Aorta (tissue), 5 donors: ENCODE results near the gene PDK2. TPM values are rescaled to one million over a fixed set of nuclear protein-coding genes. Genes with fewer than 3 reads are reported as not detected.

Experiments used
- ATAC-seq: fragments of 200-7000 bp; cut with Tn5 transposase; one replicate; pipeline ENCODE4 v1.9.1; 2022; ENCODE audit warnings: moderate library complexity; ENCODE audit not compliant: low FRiP score
- DNase-seq, 2 donors: peaks; one replicate each; pipeline ENCODE4 v3.0.0-alpha.2; 2020
- H3K27ac ChIP-seq, 2 donors: one replicate each; pipeline ENCODE4 v1.5.1; 2013; ENCODE audit warnings: low read length in 2 of 2, mild to moderate bottlenecking in 2 of 2, moderate library complexity in 2 of 2, control low read depth in 1 of 2, inconsistent platforms in 1 of 2, low read depth in 1 of 2
- H3K27me3 ChIP-seq, 2 donors: one replicate each; pipeline ENCODE4 v1.6.1; 2013; ENCODE audit warnings: control low read depth in 1 of 2, low read length in 1 of 2, mild to moderate bottlenecking in 1 of 2, moderate library complexity in 1 of 2; ENCODE audit not compliant: insufficient read depth in 2 of 2, control insufficient read depth in 1 of 2
- H3K36me3 ChIP-seq, 2 donors: one replicate each; pipeline ENCODE4 v1.6.1; 2013; ENCODE audit warnings: control low read depth in 1 of 2, low read length in 1 of 2, mild to moderate bottlenecking in 1 of 2; ENCODE audit not compliant: insufficient read depth in 2 of 2, control insufficient read depth in 1 of 2
- H3K4me1 ChIP-seq, 2 donors: one replicate each; pipeline ENCODE4 v1.6.1; 2013; ENCODE audit warnings: low read length in 2 of 2, control low read depth in 1 of 2, mild to moderate bottlenecking in 1 of 2, moderate library complexity in 1 of 2; ENCODE audit not compliant: insufficient read depth in 2 of 2, control insufficient read depth in 1 of 2
- H3K4me3 ChIP-seq, 2 donors: one replicate each; pipeline ENCODE4 v1.5.1; 2013; ENCODE audit warnings: low read length in 2 of 2, control low read depth in 1 of 2, mild to moderate bottlenecking in 1 of 2
- H3K9me3 ChIP-seq: one replicate; pipeline ENCODE4 v1.6.1; 2013; ENCODE audit warnings: mild to moderate bottlenecking, low read length; ENCODE audit not compliant: control insufficient read depth
- WGBS, 2 donors: extraction: QIAGEN DNeasy Blood & Tissue Kit; methylation state at CpG; one replicate each; pipeline ENCODE4 v1.1.7; 2013; 5-methylcytosine and 5-hydroxymethylcytosine counted together
- intact Hi-C, 2 donors: fragments of 100-400 bp; cut with DNase I; formaldehyde crosslinking; loops; one replicate each; pipeline versions ENCODE4 v1.14.2 to v1.15.0; 2022
- polyA plus RNA-seq, 2 donors: library from polyadenylated mRNA; stranded (reverse); fragments of 200-250 nt; gene quantifications; one replicate each; pipeline ENCODE4 v1.2.3, GENCODE V29; 2013
- total RNA-seq, 2 donors: library from RNA; stranded (reverse); fragmentation: NEBNext Ultra II Directional; extraction: Animal tissue kit (Norgen Biotek cat#: 25700); gene quantifications; one replicate each; pipeline ENCODE4 v1.2.1, GENCODE V29; 2021
- donor health status: healthy with polysubstance abuse.
- donor health status: Bipolar disorder and iron deficiency.
- donor health status: DM: no; HTN: no; CAD: no.
- donor health status: DM: no; HTN: no; CAD: no.
- donor health status: DM: yes; HTN: yes; CAD: no.

The PDK2 gene
- total and polyA plus RNA-seq, 4 donors = 15.0 to 45.8 (median 41.1) TPM

DNA sequence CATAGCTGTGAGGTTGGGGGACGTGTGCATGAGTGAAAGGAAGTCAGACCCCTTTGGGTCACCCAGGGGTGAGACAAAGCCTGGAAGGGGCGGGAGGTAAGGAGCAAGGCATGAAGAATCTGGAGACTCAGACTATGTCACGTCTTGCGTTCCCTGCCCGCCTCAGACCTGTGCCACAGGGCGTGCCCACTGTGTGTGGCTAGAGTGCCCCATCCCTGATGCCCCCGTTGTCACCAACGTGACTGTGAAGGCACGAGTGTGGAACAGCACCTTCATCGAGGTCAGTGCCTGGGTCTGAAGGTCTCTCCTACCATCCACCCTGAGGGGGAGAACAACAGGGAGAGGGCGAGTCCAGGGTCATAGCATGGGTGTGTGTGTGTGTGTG, 15.1 kb upstream of the PDK2 start:
- peak overlapping the region in 1 of 2 donors; percentile 13 for H3K27ac ChIP-seq
- H3K4me3 ChIP-seq = no peak overlapping the region
- peaks cover 3 to 22% of the 10 kb centered on the region in 2 donors for H3K36me3 ChIP-seq
- intact Hi-C loops = loop anchor here in 1 of 2 donors (10.0 kb wide), 1 partner anchor 515 kb away; no protein-coding TSS in a partner anchor
- WGBS, 2 donors = 54 to 62% methylated on average over 11 of the region's 11 CpGs
- ATAC-seq (no peak), DNase-seq (peak; percentile 32 to 70)
- no peaks in the 10 kb centered on the region for H3K27me3 ChIP-seq
- H3K9me3 ChIP-seq = no peaks in the 10 kb centered on the region
- H3K4me1 ChIP-seq = no peaks in the 10 kb centered on the region

DNA sequence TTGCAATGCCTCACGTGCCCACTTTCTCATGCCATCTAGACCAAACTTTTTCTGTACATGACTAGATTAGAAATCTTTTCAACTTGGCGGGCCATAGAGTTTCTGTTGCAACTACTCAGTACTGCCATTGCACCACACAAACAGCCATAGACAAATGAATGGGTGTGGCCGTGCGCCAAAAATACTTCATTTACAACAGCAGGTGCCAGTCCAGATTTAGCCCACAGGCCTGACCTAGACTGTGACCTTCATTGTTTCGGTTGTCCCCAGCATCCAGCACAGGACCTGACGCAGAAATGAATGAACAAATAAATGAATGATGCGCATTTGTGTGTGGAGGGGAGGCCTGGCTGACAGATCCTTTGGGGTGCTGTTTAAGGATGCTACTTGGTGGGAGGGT, 14.3 kb upstream of the PDK2 start:
- no peaks in the 10 kb centered on the region for H3K27me3 ChIP-seq
- H3K9me3 ChIP-seq = no peaks in the 10 kb centered on the region
- H3K4me1 ChIP-seq = no peaks in the 10 kb centered on the region
- 58 to 63% methylated on average over 7 of the region's 7 CpGs for WGBS, 2 donors
- DNase-seq = peak; percentile 24 to 59
- no peak for ATAC-seq
- intact Hi-C loops = loop anchor here in 1 of 2 donors (10.0 kb wide), 1 partner anchor 516 kb away; no protein-coding TSS in a partner anchor
- peaks cover 2 to 20% of the 10 kb centered on the region in 2 donors for H3K36me3 ChIP-seq
- no peak overlapping the region for H3K4me3 ChIP-seq
- no peak overlapping the region for H3K27ac ChIP-seq

DNA sequence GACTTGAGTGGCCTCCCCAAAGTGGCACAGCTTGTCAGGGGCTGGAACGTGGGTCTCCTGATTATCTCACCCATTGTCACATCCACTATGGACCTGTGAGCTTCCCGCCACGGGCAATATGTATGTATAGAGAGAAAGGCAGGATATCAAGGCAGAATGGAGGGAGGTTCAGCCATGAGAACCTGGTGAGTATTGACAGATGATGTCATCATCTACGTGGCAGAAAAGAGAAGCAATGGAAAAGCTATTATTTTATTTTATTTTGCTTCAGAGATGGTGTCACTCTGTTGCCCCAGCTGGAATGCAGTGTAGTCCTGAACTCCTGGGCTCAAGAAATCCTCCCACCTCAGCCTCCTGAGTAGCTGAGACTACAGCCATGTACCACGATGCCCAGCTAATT, 13.4 kb upstream of the PDK2 start:
- DNase-seq (peak in 1 of 2 donors; percentile 6), ATAC-seq (no peak)
- H3K36me3 ChIP-seq = peaks cover 0 to 20% of the 10 kb centered on the region in 2 donors
- no peaks in the 10 kb centered on the region for H3K9me3 ChIP-seq
- intact Hi-C loops = loop anchor here in 1 of 2 donors (10.0 kb wide), 1 partner anchor 517 kb away; no protein-coding TSS in a partner anchor
- H3K4me1 ChIP-seq = no peaks in the 10 kb centered on the region
- 76 to 77% methylated on average over 5 of the region's 5 CpGs for WGBS, 2 donors
- H3K4me3 ChIP-seq = no peak overlapping the region
- no peak overlapping the region for H3K27ac ChIP-seq
- H3K27me3 ChIP-seq = no peaks in the 10 kb centered on the region

DNA sequence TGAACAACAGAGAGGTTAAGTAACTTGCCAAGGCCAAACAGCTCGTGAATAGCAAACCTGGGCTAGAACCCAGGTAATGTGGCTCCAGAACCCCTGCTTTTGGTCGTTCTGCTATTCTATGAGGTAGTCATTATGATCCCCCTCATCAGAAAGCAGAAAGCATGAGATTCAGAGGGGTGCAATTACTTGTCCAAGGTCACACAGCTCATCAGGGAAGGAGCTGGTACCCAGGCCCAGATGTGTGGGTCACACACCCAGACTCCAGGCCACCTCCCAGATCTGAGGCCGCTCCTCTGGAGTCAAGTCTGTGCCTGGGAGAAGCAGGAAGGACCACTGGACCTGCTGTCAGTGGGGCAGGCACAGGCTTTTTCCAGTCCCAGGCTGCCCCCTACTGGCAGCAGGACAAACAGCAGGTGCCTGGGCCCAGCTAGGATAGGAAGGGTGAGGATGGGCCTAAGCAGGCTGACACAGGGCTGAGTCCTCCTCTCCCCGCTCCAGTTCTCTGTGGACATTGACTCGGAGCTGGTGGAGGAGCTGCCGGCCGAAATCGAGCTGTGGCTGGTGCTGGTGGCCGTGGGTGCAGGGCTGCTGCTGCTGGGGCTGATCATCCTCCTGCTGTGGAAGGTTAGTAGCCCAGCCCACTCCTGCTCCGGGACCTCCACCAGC, 7.8 kb upstream of the PDK2 start:
- H3K4me3 ChIP-seq = no peak overlapping the region
- peak; percentile 79 for ATAC-seq
- H3K27ac ChIP-seq = peak overlapping the region in 1 of 2 donors; percentile 10
- no peaks in the 10 kb centered on the region for H3K27me3 ChIP-seq
- WGBS, 2 donors = 46 to 48% methylated on average over 9 to 10 of the region's 10 CpGs
- H3K9me3 ChIP-seq = no peaks in the 10 kb centered on the region
- H3K36me3 ChIP-seq = peaks cover 0 to 7% of the 10 kb centered on the region in 2 donors
- intact Hi-C loops = loop anchor here in 1 of 2 donors (1.0 to 10.0 kb wide), 2 partner anchors 61 to 523 kb away; no protein-coding TSS in a partner anchor
- peak; percentile 82 to 89 for DNase-seq
- no peaks in the 10 kb centered on the region for H3K4me1 ChIP-seq

DNA sequence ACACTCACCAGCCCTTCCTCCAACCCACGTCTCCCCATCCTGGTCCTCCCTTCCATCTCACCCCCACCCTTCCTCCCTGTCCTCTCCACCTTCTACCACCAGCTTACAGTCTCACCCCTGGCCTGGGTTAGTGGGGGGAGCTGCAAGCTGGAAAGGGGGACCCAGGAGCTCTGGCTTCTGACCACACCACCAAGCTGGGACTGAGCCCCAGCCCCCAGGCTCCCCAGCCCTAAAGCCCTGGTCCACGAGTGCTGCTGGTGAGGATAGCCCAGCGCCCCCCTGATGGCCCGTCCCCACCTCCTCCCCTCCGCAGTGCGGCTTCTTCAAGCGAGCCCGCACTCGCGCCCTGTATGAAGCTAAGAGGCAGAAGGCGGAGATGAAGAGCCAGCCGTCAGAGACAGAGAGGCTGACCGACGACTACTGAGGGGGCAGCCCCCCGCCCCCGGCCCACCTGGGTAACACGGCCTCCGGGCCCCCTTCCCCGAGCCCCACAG, 7.2 kb upstream of the PDK2 start:
- ATAC-seq (no peak), DNase-seq (peak in 1 of 2 donors; percentile 40)
- Histone ChIP-seq H3K36me3 (peaks cover 0 to 7% of the 10 kb centered on the region in 2 donors), H3K27ac (no peak overlapping the region), H3K4me1 (no peaks in the 10 kb centered on the region), H3K4me3 (no peak overlapping the region), H3K9me3 (no peaks in the 10 kb centered on the region), H3K27me3 (no peaks in the 10 kb centered on the region)
- 83 to 85% methylated on average over 18 to 19 of the region's 19 CpGs for WGBS, 2 donors
- intact Hi-C loops = loop anchor here (1.0 to 10.0 kb wide), 3 partner anchors 61 to 523 kb away; no protein-coding TSS in a partner anchor

DNA sequence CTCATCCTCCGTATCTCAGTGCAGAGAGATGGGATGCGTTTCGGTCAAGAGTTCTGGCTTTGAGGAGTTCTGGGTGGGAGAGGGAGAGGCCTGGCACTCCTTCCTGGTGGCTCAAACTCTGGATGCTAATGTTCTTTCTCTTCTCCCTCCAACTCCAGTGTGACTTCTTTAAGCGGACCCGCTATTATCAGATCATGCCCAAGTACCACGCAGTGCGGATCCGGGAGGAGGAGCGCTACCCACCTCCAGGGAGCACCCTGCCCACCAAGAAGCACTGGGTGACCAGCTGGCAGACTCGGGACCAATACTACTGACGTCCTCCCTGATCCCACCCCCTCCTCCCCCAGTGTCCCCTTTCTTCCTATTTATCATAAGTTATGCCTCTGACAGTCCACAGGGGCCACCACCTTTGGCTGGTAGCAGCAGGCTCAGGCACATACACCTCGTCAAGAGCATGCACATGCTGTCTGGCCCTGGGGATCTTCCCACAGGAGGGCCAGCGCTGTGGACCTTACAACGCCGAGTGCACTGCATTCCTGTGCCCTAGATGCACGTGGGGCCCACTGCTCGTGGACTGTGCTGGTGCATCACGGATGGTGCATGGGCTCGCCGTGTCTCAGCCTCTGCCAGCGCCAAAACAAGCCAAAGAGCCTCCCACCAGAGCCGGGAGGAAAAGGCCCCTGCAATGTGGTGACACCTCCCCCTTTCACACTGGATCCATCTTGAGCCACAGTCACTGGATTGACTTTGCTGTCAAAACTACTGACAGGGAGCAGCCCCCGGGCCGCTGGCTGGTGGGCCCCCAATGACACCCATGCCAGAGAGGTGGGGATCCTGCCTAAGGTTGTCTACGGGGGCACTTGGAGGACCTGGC, 6.0 kb upstream of the PDK2 start:
- 71 to 74% methylated on average over 25 of the region's 25 CpGs for WGBS, 2 donors
- no peak overlapping the region for H3K4me3 ChIP-seq
- H3K36me3 ChIP-seq = peaks cover 0 to 7% of the 10 kb centered on the region in 2 donors
- no peak for ATAC-seq
- no peaks in the 10 kb centered on the region for H3K9me3 ChIP-seq
- H3K27me3 ChIP-seq = no peaks in the 10 kb centered on the region
- H3K27ac ChIP-seq = no peak overlapping the region
- DNase-seq = peak in 1 of 2 donors; percentile 39
- intact Hi-C loops = loop anchor here (2.0 to 10.0 kb wide), 2 partner anchors 62 to 524 kb away; no protein-coding TSS in a partner anchor
- no peaks in the 10 kb centered on the region for H3K4me1 ChIP-seq

DNA sequence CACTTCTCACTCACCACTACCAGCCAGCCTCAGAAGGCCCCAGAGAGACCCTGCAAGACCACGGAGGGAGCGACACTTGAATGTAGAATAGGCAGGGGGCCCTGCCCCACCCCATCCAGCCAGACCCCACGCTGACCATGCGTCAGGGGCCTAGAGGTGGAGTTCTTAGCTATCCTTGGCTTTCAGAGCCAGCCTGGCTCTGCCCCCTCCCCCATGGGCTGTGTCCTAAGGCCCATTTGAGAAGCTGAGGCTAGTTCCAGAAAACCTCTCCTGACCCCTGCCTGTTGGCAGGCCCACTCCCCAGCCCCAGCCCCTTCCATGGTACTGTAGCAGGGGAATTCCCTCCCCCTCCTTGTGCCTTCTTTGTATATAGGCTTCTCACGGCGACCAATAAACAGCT, 5.1 kb upstream of the PDK2 start:
- intact Hi-C loops = loop anchor here in 1 of 2 donors (5.0 kb wide), 1 partner anchor 207 kb away; no protein-coding TSS in a partner anchor
- no peak overlapping the region for H3K4me3 ChIP-seq
- ATAC-seq = no peak

More for the DNA sequence above, 5.1 kb upstream of the PDK2 start:
- peaks cover 0 to 7% of the 10 kb centered on the region in 2 donors for H3K36me3 ChIP-seq
- H3K9me3 ChIP-seq = no peaks in the 10 kb centered on the region
- H3K4me1 ChIP-seq = no peaks in the 10 kb centered on the region
- no peak overlapping the region for H3K27ac ChIP-seq
- WGBS, 2 donors = 69 to 71% methylated on average over 6 of the region's 6 CpGs
- H3K27me3 ChIP-seq = no peaks in the 10 kb centered on the region
- DNase-seq = peak in 1 of 2 donors; percentile 43
